Activated T-helper 9 cell treated with anti-CD3 and anti-CD28 coated beads, Interleukin-2, amount 50 U/mL, for 16 hours (primary cell): Measurements from ENCODE around the gene TECRL.

Experiments
- DNase-seq: peaks from one replicate; pipeline ENCODE4 v3.0.0-alpha.2; 2020; ENCODE audit warnings: low read depth

Gene TECRL

GRCh38 chr4:64409300-64409699 lies at the start of gene TECRL:
TECRL (minus strand) TSS chr4:64409450; CDS start chr4:64409351, 99 bp downstream.
- DNase-seq: no peak

- DNase-seq: no peak
These were observed 23.4 kb upstream of the TECRL start for GRCh38 chr4:64432674-64433073.

- no peak for DNase-seq
These were observed 21.7 kb upstream of the TECRL start for GRCh38 chr4:64430933-64431332.

- no peak for DNase-seq
These were observed 8.7 kb upstream of the TECRL start for GRCh38 chr4:64417974-64418373.

- DNase-seq: no peak
These were observed 2.2 kb downstream of the TECRL start for GRCh38 chr4:64407000-64407399.

GRCh38 chr4:64405761-64406160 lies 3.5 kb downstream of the TECRL start:
- no peak for DNase-seq

GRCh38 chr4:64402684-64403083 lies 6.6 kb downstream of the TECRL start:
- DNase-seq: no peak

- no peak for DNase-seq
These were observed 9.7 kb downstream of the TECRL start for GRCh38 chr4:64399313-64400109.

GRCh38 chr4:64394469-64394868 lies 14.8 kb downstream of the TECRL start:
- DNase-seq: no peak

GRCh38 chr4:64388252-64388651 lies 21.0 kb downstream of the TECRL start:
- DNase-seq: no peak

- DNase-seq: no peak
These were observed 24.0 kb downstream of the TECRL start for GRCh38 chr4:64385220-64385619.

GRCh38 chr4:64384237-64385203 lies 24.7 kb downstream of the TECRL start:
- no peak for DNase-seq

- no peak for DNase-seq
These were observed 40.5 kb downstream of the TECRL start for GRCh38 chr4:64368741-64369140.

GRCh38 chr4:64361399-64361740 lies 47.9 kb downstream of the TECRL start:
- no peak for DNase-seq

GRCh38 chr4:64360664-64361398 lies 48.4 kb downstream of the TECRL start:
- DNase-seq: no peak

- DNase-seq: no peak
These were observed 49.8 kb downstream of the TECRL start for GRCh38 chr4:64359489-64359888.

GRCh38 chr4:64353904-64354303 lies 55.3 kb downstream of the TECRL start:
- no peak for DNase-seq

- DNase-seq: no peak
These were observed 67.5 kb downstream of the TECRL start for GRCh38 chr4:64341711-64342110.

- DNase-seq: no peak
These were observed 68.8 kb downstream of the TECRL start for GRCh38 chr4:64340218-64341110.

- DNase-seq: no peak
These were observed 74.3 kb downstream of the TECRL start for GRCh38 chr4:64334964-64335363.

- DNase-seq: no peak
These were observed 79.1 kb downstream of the TECRL start for GRCh38 chr4:64330143-64330542.
